HG03457 (cell line): ENCODE measurements around the gene RNF223.
"Not testable (repeated sequence)": the region's sequence is repeated elsewhere in the genome, so short reads cannot be mapped to it uniquely, and the experiment has no call there.

ENCODE experiments used
- ATAC-seq: cut with Tn5 transposase; IDR thresholded peaks from one replicate; pipeline ENCODE4 v1.9.1; 2021; ENCODE audit warnings: moderate number of reproducible peaks; ENCODE audit not compliant: unreplicated experiment

The RNF223 gene

GRCh38 chr1:1061682-1062345 is 12.3 kb downstream of the RNF223 start:
- ATAC-seq: no peak

GRCh38 chr1:1060281-1061000 is 13.7 kb downstream of the RNF223 start:
- no peak for ATAC-seq

- ATAC-seq: peak; percentile 44
These were observed 14.4 kb downstream of the RNF223 start for GRCh38 chr1:1059494-1060280.

GRCh38 chr1:1058921-1059493 is 15.1 kb downstream of the RNF223 start:
- peak; percentile 16 for ATAC-seq

GRCh38 chr1:1058088-1058905 is 15.8 kb downstream of the RNF223 start:
- no peak for ATAC-seq

- ATAC-seq: not testable (repeated sequence)
These were observed 16.4 kb downstream of the RNF223 start for GRCh38 chr1:1057769-1058087.

GRCh38 chr1:1055841-1056736 is 18.0 kb downstream of the RNF223 start:
- no peak for ATAC-seq

GRCh38 chr1:1054971-1055370 is 19.1 kb downstream of the RNF223 start:
- no peak for ATAC-seq

- no peak for ATAC-seq
These were observed 19.9 kb downstream of the RNF223 start for GRCh38 chr1:1054099-1054700.

- ATAC-seq: no peak
These were observed 20.4 kb downstream of the RNF223 start for GRCh38 chr1:1053682-1054081.

- ATAC-seq: no peak
These were observed 21.1 kb downstream of the RNF223 start for GRCh38 chr1:1053022-1053421.

GRCh38 chr1:1052003-1052840 is 21.9 kb downstream of the RNF223 start:
- ATAC-seq: no peak

- ATAC-seq: no peak
These were observed 22.8 kb downstream of the RNF223 start for GRCh38 chr1:1051127-1051810.

GRCh38 chr1:1050577-1051052 is 23.5 kb downstream of the RNF223 start:
- no peak for ATAC-seq

- ATAC-seq: no peak
These were observed 24.6 kb downstream of the RNF223 start for GRCh38 chr1:1049318-1050165.

GRCh38 chr1:1048765-1049164 is 25.3 kb downstream of the RNF223 start:
- no peak for ATAC-seq

GRCh38 chr1:1047963-1048362 is 26.1 kb downstream of the RNF223 start:
- no peak for ATAC-seq
